Activated T-cell treated with anti-CD3 and anti-CD28 coated beads, Interleukin-2, amount 50 U/mL, for 48 hours (primary cell): ENCODE results near the gene AP1M1.

Experiments used
- DNase-seq, 2 experiments: peaks; one replicate each; pipeline ENCODE4 v3.0.0-alpha.2; 2020

Gene AP1M1

DNA sequence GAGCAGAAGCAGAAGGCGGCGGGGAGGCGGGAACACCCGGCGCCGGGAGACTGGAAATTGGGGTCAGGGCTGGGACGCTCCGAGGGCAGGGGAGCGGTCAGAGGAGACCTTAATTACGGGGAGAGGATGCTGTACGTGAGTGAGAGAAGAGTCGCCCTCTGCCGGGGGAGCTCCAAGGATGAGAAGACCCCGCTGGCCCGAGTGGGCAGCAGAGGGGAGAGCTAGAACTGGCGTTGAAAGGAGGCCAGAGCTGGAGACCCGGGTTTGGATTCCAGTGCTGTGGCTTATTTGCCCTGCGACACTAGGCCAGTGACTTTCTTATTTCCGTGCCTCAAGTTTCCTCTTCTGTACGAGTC, 12.0 kb upstream of the AP1M1 start:
- peak; percentile 66 to 67 for DNase-seq

GRCh38 chr19:16188521-16188920, 9.2 kb upstream of the AP1M1 start:
- no peak for DNase-seq

DNA sequence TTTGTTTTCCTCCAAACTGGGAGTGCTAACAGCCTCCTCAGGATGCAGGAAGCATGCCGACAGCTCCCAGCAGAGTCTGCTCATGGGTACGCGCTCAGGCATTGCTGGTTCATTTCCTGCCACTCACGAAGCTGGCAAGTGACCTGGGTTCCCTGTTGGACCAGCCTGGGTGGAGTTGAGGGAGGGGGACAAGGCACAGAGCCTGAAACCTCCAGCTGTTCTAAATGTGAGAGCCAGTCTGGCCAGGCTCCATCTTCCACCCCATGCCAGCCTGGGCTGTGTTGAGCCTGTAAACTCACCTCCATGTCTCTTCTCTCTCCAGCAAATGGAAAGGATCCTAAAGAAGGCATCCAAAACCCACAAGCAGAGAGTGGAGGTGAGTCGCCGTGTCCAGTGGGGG, 7.5 kb upstream of the AP1M1 start:
- no peak for DNase-seq

- no peak for DNase-seq
These were observed 7.0 kb upstream of the AP1M1 start for GRCh38 chr19:16190736-16191135.

- no peak for DNase-seq
These were observed 6.3 kb upstream of the AP1M1 start for GRCh38 chr19:16191216-16191908.

DNA sequence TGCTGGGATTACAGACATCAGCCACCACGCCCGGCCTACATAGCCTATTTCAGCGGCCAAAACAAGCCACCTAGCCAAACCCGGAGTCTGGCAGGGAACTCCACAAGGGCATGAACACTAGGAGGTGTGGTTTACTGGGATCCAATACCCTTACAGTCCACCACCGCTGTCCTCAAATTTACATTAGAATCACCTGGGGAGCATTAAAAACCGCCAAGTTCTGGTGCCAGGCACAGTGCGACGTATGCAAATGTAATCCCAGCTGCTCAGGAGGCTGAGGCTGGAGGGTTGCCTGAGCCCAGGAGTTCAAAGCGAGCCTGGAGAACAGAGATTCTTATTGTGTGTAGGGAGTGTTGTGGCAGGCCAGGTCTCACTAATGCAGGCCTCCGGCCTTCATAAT, 4.2 kb upstream of the AP1M1 start:
- no peak for DNase-seq

DNA sequence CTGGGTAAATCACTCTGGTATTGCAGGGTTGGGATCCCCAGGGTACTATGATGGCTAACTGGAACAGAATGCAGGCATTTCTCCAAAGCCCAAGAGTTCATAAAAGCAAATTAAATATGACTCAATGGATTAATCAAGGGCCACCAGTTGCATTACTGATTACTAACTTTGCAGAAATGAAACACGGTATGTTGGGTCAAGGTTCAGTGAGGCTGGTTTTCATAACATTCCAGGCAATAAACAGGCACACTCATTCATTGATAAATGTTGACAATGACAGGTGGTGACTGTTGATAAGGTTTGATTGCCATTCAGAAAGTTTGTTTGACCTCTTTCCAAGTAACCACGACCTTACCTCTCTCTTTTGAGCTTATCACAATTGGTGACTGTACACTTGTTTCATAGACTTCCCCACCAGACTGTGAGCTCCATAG, 506 bp upstream of the AP1M1 start:
- no peak for DNase-seq

DNA sequence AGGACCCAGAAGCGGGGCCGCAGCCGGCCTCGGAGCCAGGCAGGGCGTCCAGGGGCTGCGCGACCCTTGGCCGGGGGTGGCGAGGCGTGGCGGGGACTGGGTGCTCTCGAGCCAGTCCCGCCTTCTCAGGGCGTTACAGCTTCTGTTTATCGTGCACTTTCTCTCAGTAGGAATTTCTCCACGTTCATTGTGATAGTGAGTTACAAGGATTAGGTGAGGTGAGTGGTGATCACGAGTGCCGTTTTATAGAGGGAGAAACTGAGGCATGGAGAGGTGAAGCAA, 600 bp downstream of the AP1M1 start:
- no peak for DNase-seq

DNA sequence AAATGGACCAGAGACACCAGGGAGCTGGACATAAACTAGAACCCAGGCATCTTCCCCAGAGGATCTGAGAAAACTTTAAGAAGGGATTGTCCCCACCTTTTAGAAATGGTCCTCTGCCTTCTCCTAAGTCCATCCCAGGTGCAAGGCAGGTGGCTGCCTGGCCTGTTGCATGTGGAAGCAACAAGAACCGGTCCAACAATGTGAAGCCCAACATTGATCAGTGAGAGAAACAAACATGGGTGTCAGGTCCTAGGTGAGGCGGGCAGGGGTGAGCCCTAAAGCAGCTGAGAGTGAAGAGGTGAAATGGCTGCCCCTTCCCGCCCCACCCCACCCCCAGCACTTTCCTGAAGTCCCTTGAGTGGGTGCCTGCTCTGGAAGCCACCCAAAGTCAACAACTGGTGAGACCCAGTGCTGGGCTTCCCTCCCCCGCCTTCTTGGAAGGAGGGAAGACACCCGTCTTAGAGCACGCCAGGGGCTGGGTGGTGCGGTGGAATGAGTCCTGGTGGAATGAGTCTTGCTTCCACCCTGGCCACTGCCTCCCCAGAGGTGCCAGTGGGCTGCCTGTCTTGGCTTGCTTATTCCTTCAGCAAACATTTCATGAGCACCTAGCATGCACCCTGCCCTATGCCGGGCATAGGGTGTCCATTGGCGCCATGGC, 1.7 kb downstream of the AP1M1 start:
- no peak for DNase-seq

DNA sequence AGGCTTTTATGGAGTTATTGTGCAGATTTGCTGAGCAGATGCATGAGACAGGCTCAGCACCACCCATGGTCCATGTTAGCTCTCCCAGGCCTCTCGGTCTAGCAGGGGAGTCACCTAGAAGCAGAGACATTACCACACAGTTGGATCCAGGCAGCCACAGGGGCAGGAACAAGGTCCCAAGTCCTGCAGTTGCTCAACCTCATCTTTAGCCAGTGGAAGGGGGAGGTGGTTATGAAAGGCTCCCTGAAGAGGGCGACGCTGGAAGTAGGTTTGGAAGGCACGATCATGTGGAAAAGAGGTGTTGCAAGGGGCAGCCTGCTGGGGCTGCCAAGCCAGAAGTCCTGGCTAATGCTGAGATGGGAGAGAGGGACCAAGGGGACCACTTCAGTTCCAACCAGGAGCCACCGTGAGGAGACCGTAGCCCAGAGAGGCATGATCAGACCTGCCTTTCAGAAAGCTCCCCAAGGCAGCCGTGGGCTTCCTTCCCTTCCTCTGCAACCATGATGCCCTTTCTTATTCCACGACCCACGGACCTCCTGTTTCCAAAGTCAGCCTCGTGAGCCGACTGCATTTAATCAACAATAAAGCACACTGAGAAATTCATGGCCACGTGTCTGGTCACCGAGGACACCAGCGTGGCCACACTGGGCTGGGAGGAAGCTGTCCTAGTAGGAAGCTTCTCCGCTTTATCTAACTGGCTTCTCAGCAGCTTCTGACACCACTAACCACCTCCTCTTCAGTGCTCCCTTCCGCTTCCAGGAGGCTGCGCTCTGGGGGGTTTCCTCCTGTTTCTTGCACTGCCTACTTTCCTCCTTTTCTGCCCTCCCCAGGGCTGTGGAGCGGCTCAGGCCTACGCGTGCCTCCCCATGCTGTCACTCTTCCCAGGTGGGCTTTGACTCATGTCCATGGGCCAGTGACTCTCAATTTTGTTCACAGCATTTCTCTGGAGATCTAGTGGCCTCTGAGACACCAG, 2.6 kb downstream of the AP1M1 start:
- DNase-seq, result no peak

DNA sequence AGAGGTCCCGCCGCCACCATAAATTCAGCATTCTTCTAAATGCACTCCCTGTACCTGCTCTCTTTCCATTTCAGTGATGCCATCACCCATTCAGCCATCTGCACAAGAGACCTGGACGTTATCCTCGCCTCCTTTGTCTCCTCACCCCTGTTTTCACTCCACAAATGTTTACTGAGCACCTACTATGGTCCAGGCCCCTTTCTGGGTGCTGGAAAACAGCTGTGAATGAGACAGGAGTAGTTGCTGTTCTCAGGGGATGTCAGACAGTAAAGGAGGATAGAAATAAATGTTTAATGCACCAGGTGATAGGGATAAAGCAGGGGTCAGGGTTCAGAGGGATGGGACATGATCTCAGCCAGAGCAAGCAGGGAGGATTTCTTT, 3.3 kb downstream of the AP1M1 start:
- DNase-seq, result no peak

- DNase-seq, result no peak
These were observed 4.9 kb downstream of the AP1M1 start for GRCh38 chr19:16202320-16203255.

DNA sequence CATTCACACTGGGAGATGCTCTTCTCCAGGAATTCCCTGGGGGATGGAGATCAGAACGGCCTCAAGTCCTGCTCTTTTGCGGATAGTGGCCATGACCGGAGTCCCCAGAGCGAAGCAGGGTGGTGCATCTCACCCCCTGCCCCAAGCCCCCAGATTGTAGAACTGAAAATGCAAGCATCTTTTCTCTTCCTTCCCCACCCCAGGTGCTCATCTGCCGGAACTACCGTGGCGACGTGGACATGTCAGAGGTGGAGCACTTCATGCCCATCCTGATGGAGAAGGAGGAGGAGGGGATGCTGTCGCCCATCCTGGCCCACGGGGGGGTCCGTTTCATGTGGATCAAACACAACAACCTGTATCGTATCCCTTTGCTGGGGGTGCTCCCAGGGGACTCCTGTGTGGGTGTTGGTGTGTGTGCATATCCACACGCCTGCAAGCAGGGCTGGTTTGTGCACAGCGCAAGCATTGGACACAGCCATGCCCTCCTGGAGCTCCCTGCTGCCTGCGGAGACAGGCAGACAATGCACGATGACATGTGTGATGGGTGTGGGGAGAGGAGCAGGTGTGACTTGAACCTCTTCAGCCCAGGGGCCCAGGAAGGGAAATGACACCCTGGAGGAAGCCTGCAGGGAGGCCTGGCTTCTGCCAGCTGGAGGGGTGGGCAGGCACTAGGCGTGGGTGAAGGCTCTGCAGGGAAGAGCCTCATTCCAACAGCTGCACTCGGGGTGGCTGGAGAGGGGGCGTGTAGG, 5.7 kb downstream of the AP1M1 start:
- DNase-seq, result no peak

- DNase-seq, result no peak
These were observed 6.2 kb downstream of the AP1M1 start for GRCh38 chr19:16204005-16204294.

GRCh38 chr19:16205205-16206045, 7.7 kb downstream of the AP1M1 start:
- DNase-seq, result no peak

DNA sequence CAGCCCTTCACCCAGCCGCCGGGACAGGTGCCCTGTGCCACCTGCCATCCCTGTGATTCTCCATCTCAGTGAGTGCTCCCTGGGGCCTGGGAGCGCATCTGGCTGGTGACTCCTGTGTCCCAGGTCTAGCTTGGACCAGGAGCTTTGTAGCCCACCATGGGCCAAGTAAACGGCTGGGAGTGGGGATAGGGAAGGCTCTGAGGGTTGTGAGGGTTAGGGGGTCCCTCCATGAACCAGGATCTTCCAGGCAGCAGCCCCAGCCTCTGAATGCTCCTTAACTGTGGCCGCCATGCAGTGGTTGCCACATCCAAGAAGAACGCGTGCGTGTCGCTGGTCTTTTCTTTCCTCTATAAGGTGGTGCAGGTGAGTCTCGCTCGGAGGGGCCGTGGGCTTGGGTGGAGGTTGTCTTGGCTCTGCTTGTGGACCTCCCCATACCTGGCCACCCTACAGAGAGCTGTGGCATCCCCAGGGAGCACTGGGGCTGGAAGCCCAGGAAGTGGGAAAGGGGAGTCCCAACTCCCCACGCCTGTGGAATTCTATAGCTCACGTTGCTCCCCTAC, 8.4 kb downstream of the AP1M1 start:
- DNase-seq, result no peak

- DNase-seq, result no peak
These were observed 8.9 kb downstream of the AP1M1 start for GRCh38 chr19:16206637-16207036.

- no peak for DNase-seq
These were observed 9.4 kb downstream of the AP1M1 start for GRCh38 chr19:16207063-16207462.

DNA sequence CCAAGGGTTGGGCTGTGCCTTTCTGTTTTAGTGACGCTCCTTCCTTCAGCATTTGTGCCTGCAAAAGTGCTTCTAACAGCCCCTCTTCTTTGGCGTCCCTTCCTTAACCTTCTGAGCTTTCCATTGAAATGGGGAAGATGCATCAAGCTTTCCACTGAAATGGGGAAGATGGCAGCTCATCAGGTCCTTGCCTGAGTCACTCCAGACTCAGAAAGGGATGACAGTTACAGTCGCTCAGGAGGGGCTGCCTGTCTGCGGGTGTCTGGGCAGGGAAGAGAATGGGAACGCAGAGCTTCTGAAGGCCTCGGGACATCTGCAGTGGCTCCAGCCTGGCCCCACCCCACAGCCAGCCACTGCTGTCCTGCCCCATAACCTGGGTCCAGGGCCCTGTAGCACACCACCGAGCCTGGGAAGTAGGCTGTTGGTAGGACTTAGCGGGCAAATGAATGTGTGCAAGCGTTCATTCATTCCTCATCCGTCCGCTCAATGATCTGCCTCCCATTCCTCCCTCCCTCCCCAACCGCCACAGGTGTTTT, 9.8 kb downstream of the AP1M1 start:
- DNase-seq, result no peak

DNA sequence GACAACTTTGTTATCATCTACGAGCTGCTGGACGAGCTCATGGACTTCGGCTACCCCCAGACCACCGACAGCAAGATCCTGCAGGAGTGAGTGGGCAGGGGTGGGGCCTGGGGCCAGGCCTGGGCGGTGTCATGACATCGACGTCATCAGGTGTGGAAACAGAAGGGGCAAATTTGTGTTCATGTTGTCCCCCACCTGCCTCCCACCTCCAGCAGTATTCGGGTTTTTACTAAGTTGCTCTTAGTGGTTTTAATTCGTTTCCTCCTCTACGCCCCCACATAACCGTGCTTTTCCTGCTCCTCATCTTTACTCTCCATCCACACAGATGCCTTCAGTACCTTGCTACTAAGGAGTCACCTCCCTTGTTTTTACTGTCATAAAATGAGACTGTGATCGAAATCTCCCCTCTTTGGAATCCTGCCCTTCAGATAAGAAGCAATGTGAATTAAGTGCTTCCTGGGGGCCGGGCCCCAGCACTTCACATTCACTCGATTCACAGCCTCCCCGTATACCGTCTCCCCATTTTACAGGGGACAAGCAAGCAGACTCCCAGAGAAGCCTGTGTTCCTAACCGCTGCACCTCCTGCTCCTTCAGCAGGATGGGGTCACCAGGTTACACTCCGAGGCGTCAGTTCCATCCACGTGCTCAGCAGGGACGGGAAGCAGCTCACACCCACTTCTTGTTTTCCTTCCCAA, 10.5 kb downstream of the AP1M1 start:
- peak; percentile 48 to 62 for DNase-seq
